GM12874 (cell line): ENCODE measurements around the gene ADGRE1.

ENCODE experiments used
- TF ChIP-seq, protein P1 (sequence below): IDR thresholded peaks from 2 replicates; pipeline ENCODE4 v1.5.1; 2011; ENCODE audit warnings: low read depth, mild to moderate bottlenecking, control low read depth, low read length, moderate library complexity; ENCODE audit not compliant: insufficient read depth

Gene ADGRE1

DNA sequence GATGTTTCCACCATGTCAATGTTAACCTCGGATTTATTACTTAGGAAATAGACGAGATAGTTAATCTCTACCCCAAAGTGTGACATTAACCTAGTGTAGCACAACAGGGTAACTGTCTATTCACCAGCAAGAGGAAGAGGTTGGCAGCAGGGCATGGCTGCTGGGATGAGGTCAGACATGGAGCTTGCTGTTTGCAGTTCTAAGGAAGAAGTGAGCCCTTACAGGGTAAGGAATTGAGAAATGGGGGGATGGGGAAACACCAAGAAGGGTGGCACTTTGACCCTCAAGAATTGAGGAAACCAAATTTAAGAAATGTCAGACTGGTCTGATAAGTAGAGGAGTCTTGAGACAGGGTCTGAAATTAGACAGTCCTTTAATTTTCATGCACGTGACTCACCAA, 71.4 kb downstream of the ADGRE1 start:
- TF ChIP-seq, protein P1, sequence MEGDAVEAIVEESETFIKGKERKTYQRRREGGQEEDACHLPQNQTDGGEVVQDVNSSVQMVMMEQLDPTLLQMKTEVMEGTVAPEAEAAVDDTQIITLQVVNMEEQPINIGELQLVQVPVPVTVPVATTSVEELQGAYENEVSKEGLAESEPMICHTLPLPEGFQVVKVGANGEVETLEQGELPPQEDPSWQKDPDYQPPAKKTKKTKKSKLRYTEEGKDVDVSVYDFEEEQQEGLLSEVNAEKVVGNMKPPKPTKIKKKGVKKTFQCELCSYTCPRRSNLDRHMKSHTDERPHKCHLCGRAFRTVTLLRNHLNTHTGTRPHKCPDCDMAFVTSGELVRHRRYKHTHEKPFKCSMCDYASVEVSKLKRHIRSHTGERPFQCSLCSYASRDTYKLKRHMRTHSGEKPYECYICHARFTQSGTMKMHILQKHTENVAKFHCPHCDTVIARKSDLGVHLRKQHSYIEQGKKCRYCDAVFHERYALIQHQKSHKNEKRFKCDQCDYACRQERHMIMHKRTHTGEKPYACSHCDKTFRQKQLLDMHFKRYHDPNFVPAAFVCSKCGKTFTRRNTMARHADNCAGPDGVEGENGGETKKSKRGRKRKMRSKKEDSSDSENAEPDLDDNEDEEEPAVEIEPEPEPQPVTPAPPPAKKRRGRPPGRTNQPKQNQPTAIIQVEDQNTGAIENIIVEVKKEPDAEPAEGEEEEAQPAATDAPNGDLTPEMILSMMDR = no peak

GRCh38 chr19:6963244-6963852, 76.0 kb downstream of the ADGRE1 start:
- TF ChIP-seq, protein P1 = no peak

- TF ChIP-seq, protein P1 = peak; percentile 60
Measured at GRCh38 chr19:6963937-6964336, 76.6 kb downstream of the ADGRE1 start.

- TF ChIP-seq, protein P1 = no peak
Measured at GRCh38 chr19:6967967-6968366, 80.6 kb downstream of the ADGRE1 start.

GRCh38 chr19:6969490-6969889, 82.1 kb downstream of the ADGRE1 start:
- TF ChIP-seq, protein P1 = no peak

DNA sequence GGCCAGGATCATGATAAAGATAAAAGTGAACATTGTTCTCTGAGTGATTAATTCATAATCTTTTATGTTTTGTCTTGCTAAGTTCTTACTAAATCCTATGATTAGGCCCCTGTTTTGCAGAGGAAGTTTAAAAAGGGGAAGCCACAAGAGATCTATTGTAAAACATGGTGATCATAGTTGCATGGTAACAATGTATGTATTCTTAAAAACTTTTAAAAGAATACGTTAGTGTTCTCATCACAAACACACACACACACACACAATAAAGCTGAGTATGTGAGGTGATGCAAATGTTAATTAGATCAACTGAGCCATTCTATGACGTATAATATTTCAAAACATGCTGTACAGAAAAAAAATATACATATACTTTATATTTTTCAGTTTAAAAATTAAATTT, 82.6 kb downstream of the ADGRE1 start:
- TF ChIP-seq, protein P1 = no peak

GRCh38 chr19:6970443-6970842, 83.1 kb downstream of the ADGRE1 start:
- TF ChIP-seq, protein P1 = no peak

DNA sequence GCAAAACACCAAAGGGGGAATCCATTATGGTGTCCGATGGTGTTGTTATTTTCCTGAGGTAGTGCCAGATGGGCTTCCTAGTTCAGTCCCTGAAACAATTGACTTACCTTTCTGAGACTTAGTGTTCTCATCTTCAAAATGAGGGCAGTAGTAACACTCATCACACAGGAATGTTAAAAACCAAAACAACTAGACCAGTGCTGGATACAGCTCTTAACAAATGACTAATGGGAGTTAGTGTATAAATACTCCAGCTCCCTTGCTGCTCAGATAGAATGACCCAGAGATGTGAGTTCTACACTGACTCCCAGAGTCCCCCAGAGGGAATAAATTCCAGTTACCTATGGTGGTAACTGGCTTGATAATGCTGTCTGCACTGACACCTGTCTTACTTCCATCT, 84.0 kb downstream of the ADGRE1 start:
- TF ChIP-seq, protein P1 = no peak
